GM12878 (cell line): ENCODE data around the gene SYK. TPM values are rescaled to one million over a fixed set of nuclear protein-coding genes. Genes with fewer than 3 reads are reported as not detected.

Experiments used
- ATAC-seq: fragments of 200-7000 bp; cut with Tn5 transposase; 3 replicates; pipeline ENCODE4 v1.9.1; 2020; ENCODE audit warnings: mild to moderate bottlenecking, moderate library complexity
- BruUV-seq: library from RNA; stranded (reverse); fragments of 400-500 nt; replicated peaks from 2 replicates; lab custom pipeline; 2021; lab: Mats Ljungman, UMichigan
- CTCF ChIA-PET: fragments of 300-600 bp; sonication (Branson Sonifier 250); formaldehyde crosslinking; extraction: SDS; loops from one replicate; lab custom pipeline; 2021; ENCODE audit warnings: inconsistent platforms; lab: Yijun Ruan, JAX
- POLR2A ChIA-PET: fragments of 350-600 bp; formaldehyde crosslinking; extraction: SDS; loops from one replicate; lab custom pipeline; 2021; ENCODE audit warnings: inconsistent platforms; lab: Charles Lee
- RAD21 ChIA-PET: fragments of 300-600 bp; sonication (Branson Sonifier 250); formaldehyde crosslinking; loops from one replicate; lab custom pipeline; 2023; ENCODE audit warnings: antibody characterized with exemption; ENCODE audit not compliant: unreplicated experiment; lab: Charles Lee
- SMC1A ChIA-PET: fragments of 300-600 bp; sonication (Branson Sonifier 250); formaldehyde crosslinking; loops from one replicate; lab custom pipeline; 2023; ENCODE audit not compliant: unreplicated experiment, uncharacterized antibody; lab: Charles Lee
- DNase-seq: peaks from one replicate; pipeline ENCODE4 v3.0.0-alpha.2; 2011; ENCODE audit warnings: low read depth, low spot score
- FAIRE-seq: peaks from 3 replicates; lab custom pipeline; 2011; peaks lifted over from hg19 to GRCh38; lab: Jason Lieb, UNC
- H2AFZ ChIP-seq: 2 replicates; pipeline ENCODE4 v1.6.0; 2011; ENCODE audit warnings: low read depth, low read length, control low read depth; ENCODE audit not compliant: control insufficient read depth
- H3K27ac ChIP-seq: 2 replicates; pipeline ENCODE4 v1.5.1; 2011; ENCODE audit warnings: control low read depth; ENCODE audit not compliant: control insufficient read depth, insufficient read depth
- H3K27me3 ChIP-seq, 2 experiments: replicated peaks in 1 of 2; 2 replicates each; pipeline versions ENCODE4 v1.6.0 to v1.6.1; 2011; ENCODE audit warnings: low read length in 1 of 2; ENCODE audit not compliant: control insufficient read depth in 2 of 2, insufficient read depth in 2 of 2
- H3K36me3 ChIP-seq, 2 experiments: 2 replicates each; pipeline ENCODE4 v1.5.1; 2011; ENCODE audit warnings: low read length in 1 of 2; ENCODE audit not compliant: control insufficient read depth in 2 of 2, insufficient read depth in 2 of 2
- H3K4me1 ChIP-seq: 2 replicates; pipeline ENCODE4 v1.6.1; 2011; ENCODE audit warnings: mild to moderate bottlenecking, low read length, moderate library complexity, mixed read lengths; ENCODE audit not compliant: control insufficient read depth, insufficient read depth
- H3K4me2 ChIP-seq: 2 replicates; pipeline ENCODE4 v1.6.0; 2011; ENCODE audit warnings: control low read depth; ENCODE audit not compliant: control insufficient read depth, insufficient read depth
- H3K4me3 ChIP-seq: fragments of 200-600 bp; sonication (generic); 2 replicates; pipeline ENCODE4 v1.5.1; 2016
- H3K79me2 ChIP-seq: 2 replicates; pipeline ENCODE4 v1.6.0; 2011; ENCODE audit warnings: low read length; ENCODE audit not compliant: control insufficient read depth, insufficient read depth
- H3K9ac ChIP-seq: 2 replicates; pipeline ENCODE4 v1.8.0; 2011; ENCODE audit warnings: low read length, control low read depth, mixed read lengths; ENCODE audit not compliant: control insufficient read depth, insufficient read depth
- H3K9me3 ChIP-seq: replicated peaks from 3 replicates; pipeline ENCODE4 v1.5.1; 2011; ENCODE audit warnings: mild to moderate bottlenecking, low read length; ENCODE audit not compliant: control insufficient read depth, insufficient read depth
- H4K20me1 ChIP-seq: 2 replicates; pipeline ENCODE4 v1.6.0; 2011; ENCODE audit not compliant: control insufficient read depth, insufficient read depth
- BACH1 ChIP-seq: fragments of 450-650 bp; IDR thresholded peaks from 2 replicates; pipeline ENCODE4 v1.6.1; 2017; ENCODE audit warnings: mild to moderate bottlenecking, borderline replicate concordance
- CHD4 ChIP-seq: fragments of 200-600 bp; sonication (generic); IDR thresholded peaks from 2 replicates; pipeline ENCODE4 v1.6.1; 2016; ENCODE audit warnings: mild to moderate bottlenecking
- EP300 ChIP-seq, 2 experiments: fragments of 150-350 bp in 1 of 2; IDR thresholded peaks; 2 replicates each; pipeline ENCODE4 v1.6.1; 2011 to 2012; ENCODE audit warnings: low read depth in 2 of 2, low read length in 2 of 2, borderline replicate concordance in 1 of 2, improper control_type of control experiment in 1 of 2, inconsistent platforms in 1 of 2; ENCODE audit not compliant: control insufficient read depth in 1 of 2
- ESRRA ChIP-seq: IDR thresholded peaks from 2 replicates; pipeline ENCODE4 v1.6.1; 2012; ENCODE audit warnings: mild to moderate bottlenecking, low read length, improper control_type of control experiment
- HDAC2 ChIP-seq: fragments of 200-600 bp; sonication (generic); IDR thresholded peaks from 2 replicates; pipeline ENCODE4 v1.6.1; 2017
- IKZF1 ChIP-seq: fragments of 450-650 bp; conservative IDR thresholded peaks from 2 replicates; pipeline ENCODE4 v1.6.1; 2017; ENCODE audit warnings: antibody characterized with exemption, mild to moderate bottlenecking
- MEF2B ChIP-seq: fragments of 450-650 bp; IDR thresholded peaks from 2 replicates; pipeline ENCODE4 v1.6.1; 2018; ENCODE audit warnings: mild to moderate bottlenecking, moderate library complexity; ENCODE audit not compliant: partially characterized antibody, poor library complexity, severe bottlenecking
- NFYB ChIP-seq: IDR thresholded peaks from 2 replicates; pipeline ENCODE4 v1.6.1; 2011; ENCODE audit warnings: low read depth, mild to moderate bottlenecking, low read length, improper control_type of control experiment, moderate library complexity; ENCODE audit not compliant: insufficient read depth
- NR2F1 ChIP-seq: fragments of 450-650 bp; conservative IDR thresholded peaks from 2 replicates; pipeline ENCODE4 v1.6.1; 2017; ENCODE audit warnings: mild to moderate bottlenecking
- RBBP5 ChIP-seq: fragments of 200-600 bp; sonication (generic); conservative IDR thresholded peaks from 2 replicates; pipeline ENCODE4 v1.6.1; 2016
- RFX5 ChIP-seq: IDR thresholded peaks from 2 replicates; pipeline ENCODE4 v1.6.1; 2011; ENCODE audit warnings: low read depth, low read length, improper control_type of control experiment
- SREBF1 ChIP-seq: IDR thresholded peaks from 2 replicates; pipeline ENCODE4 v1.6.1; 2012; ENCODE audit warnings: mild to moderate bottlenecking, low read length
- STAT1 ChIP-seq: fragments of 450-650 bp; conservative IDR thresholded peaks from 2 replicates; pipeline ENCODE4 v1.6.1; 2014; ENCODE audit warnings: antibody characterized with exemption, mild to moderate bottlenecking
- WGBS: methylation state at CpG from one replicate; pipeline ENCODE4 v1.1.6; 2016; ENCODE audit warnings: low lambda C conversion rate; ENCODE audit not compliant: insufficient replicate concordance, insufficient coverage; ENCODE audit errors: missing lambda C conversion rate; 5-methylcytosine and 5-hydroxymethylcytosine counted together
- in situ Hi-C: fragments of 300-500 bp; cut with MboI; formaldehyde crosslinking; loops from 9 replicates; pipeline ENCODE4 v1.14.3; 2018; ENCODE audit warnings: mixed read lengths
- intact Hi-C: fragments of 100-400 bp; cut with micrococcal nuclease; formaldehyde crosslinking; loops from one replicate; pipeline ENCODE4 v1.14.2; 2022; ENCODE audit not compliant: unreplicated experiment
- polyA plus RNA-seq, 11 experiments: library from polyadenylated mRNA; depleted of rRNA in 4 of 11; unstranded in 6 of 11; stranded (reverse) in 5 of 11; fragments of >200 nt; fragmentation: Nextera tagmentation in 4 of 11; fragmentation: Illumina TruSeq in 1 of 11; extraction: Ambion mirVana in 4 of 11; extraction: Trizol in 1 of 11; gene quantifications; 1 replicate in 1 of 11; 2 replicates in 10 of 11; pipeline versions ENCODE4 v1.2.1 to v1.2.3, GENCODE V29; 2011 to 2016; ENCODE audit warnings: inconsistent platforms in 2 of 11, missing spikeins in 2 of 11, low read depth in 1 of 11
- total RNA-seq, 4 experiments: library from RNA; depleted of rRNA in 3 of 4; stranded (reverse); fragments of >200 nt in 3 of 4; fragmentation: Illumina TruSeq in 1 of 4; extraction: Trizol in 1 of 4; gene quantifications; 2 replicates each; pipeline versions ENCODE4 v1.2.1 to v1.2.3, GENCODE V29; 2013 to 2021
- TF ChIP-seq, protein P1 (sequence below): fragments of 450-650 bp; IDR thresholded peaks from 2 replicates; pipeline ENCODE4 v1.6.1; 2016; ENCODE audit warnings: mild to moderate bottlenecking, moderate library complexity, borderline replicate concordance
- TF ChIP-seq, protein P2 (sequence below): fragments of 450-650 bp; IDR thresholded peaks from 2 replicates; pipeline ENCODE4 v1.6.1; 2018; ENCODE audit warnings: borderline replicate concordance, mild to moderate bottlenecking; ENCODE audit not compliant: partially characterized antibody

Gene SYK
- total and polyA plus RNA-seq, 10 of the 15 experiments (the other 5 are each of a cell fraction or from before 2014, with no cell fraction given): 6.5 to 135 (median 68.8) TPM

DNA sequence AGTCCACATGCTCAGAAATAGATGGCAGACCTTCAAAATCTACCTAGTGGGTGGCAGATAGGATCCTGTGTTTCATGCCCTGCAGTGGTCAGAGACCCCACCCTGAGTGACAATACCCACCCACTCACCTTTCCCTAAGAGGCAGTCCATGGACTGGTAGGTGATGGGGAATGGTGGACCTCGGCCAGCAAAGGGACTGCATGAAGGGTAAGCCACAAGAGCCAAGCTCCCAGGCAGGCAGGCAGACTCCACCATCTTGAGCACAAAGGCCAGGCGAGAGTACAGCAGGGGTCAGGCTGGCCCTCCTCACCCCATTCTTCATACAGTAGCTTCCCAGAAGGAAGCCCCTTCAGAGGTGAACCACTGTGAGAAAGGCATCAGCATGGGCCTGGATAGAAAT, 78.4 kb downstream of the SYK start:
- H3K4me2 ChIP-seq: no peak overlapping the region
- ChIA-PET CTCF (interaction anchor here (0.9 kb wide), 1 partner anchor 18 kb away, joined by 3 read pairs; no protein-coding TSS in a partner anchor), POLR2A (no interaction called here), SMC1A (no interaction called here)
- no peak overlapping the region for H3K27ac ChIP-seq
- no peaks in the 10 kb centered on the region for H4K20me1 ChIP-seq
- no peak overlapping the region for H3K9ac ChIP-seq
- BruUV-seq: no TSS peak
- no peaks in the 10 kb centered on the region for H3K79me2 ChIP-seq
- TF ChIP-seq SREBF1 (no peak), NFYB (no peak), CHD4 (no peak), HDAC2 (no peak), NR2F1 (no peak), STAT1 (no peak), EP300 (IDR thresholded peaks at IDR 0.05; ENCODE audit: borderline replicate concordance in 1 of 2, control insufficient read depth in 1 of 2, low read depth in 2 of 2, low read length in 2 of 2) (no peak), RBBP5 (no peak), ESRRA (no peak), RFX5 (no peak), MEF2B (no peak), BACH1 (no peak), IKZF1 (no peak)
- TF ChIP-seq, protein P1, sequence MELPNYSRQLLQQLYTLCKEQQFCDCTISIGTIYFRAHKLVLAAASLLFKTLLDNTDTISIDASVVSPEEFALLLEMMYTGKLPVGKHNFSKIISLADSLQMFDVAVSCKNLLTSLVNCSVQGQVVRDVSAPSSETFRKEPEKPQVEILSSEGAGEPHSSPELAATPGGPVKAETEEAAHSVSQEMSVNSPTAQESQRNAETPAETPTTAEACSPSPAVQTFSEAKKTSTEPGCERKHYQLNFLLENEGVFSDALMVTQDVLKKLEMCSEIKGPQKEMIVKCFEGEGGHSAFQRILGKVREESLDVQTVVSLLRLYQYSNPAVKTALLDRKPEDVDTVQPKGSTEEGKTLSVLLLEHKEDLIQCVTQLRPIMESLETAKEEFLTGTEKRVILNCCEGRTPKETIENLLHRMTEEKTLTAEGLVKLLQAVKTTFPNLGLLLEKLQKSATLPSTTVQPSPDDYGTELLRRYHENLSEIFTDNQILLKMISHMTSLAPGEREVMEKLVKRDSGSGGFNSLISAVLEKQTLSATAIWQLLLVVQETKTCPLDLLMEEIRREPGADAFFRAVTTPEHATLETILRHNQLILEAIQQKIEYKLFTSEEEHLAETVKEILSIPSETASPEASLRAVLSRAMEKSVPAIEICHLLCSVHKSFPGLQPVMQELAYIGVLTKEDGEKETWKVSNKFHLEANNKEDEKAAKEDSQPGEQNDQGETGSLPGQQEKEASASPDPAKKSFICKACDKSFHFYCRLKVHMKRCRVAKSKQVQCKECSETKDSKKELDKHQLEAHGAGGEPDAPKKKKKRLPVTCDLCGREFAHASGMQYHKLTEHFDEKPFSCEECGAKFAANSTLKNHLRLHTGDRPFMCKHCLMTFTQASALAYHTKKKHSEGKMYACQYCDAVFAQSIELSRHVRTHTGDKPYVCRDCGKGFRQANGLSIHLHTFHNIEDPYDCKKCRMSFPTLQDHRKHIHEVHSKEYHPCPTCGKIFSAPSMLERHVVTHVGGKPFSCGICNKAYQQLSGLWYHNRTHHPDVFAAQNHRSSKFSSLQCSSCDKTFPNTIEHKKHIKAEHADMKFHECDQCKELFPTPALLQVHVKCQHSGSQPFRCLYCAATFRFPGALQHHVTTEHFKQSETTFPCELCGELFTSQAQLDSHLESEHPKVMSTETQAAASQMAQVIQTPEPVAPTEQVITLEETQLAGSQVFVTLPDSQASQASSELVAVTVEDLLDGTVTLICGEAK: no peak
- TF ChIP-seq, protein P2, sequence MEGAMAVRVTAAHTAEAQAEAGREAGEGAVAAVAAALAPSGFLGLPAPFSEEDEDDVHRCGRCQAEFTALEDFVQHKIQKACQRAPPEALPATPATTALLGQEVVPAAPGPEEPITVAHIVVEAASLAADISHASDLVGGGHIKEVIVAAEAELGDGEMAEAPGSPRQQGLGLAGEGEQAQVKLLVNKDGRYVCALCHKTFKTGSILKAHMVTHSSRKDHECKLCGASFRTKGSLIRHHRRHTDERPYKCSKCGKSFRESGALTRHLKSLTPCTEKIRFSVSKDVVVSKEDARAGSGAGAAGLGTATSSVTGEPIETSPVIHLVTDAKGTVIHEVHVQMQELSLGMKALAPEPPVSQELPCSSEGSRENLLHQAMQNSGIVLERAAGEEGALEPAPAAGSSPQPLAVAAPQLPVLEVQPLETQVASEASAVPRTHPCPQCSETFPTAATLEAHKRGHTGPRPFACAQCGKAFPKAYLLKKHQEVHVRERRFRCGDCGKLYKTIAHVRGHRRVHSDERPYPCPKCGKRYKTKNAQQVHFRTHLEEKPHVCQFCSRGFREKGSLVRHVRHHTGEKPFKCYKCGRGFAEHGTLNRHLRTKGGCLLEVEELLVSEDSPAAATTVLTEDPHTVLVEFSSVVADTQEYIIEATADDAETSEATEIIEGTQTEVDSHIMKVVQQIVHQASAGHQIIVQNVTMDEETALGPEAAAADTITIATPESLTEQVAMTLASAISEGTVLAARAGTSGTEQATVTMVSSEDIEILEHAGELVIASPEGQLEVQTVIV: no peak
- TF ChIP-seq, all 136 proteins: peak for 0
- H3K4me1 ChIP-seq: peaks cover 15% of the 10 kb centered on the region
- intact Hi-C loops: no loop called here
- no peak for FAIRE-seq
- 0 out of 2 replicates have a peak overlapping the region, but pooled peaks have one; percentile 0 for H3K4me3 ChIP-seq
- RAD21 ChIA-PET: no interaction called here
- H2AFZ ChIP-seq: no peak overlapping the region
- 58% methylated on average over 2 of the region's 2 CpGs for WGBS
- in situ Hi-C loops: no loop called here
- no peak for ATAC-seq
- H3K36me3 ChIP-seq: peaks cover 13 to 16% of the 10 kb centered on the region in 2 experiments; a peak in 3 of 4 replicates
- H3K27me3 ChIP-seq: no peaks in the 10 kb centered on the region
- no peak for DNase-seq
- no peaks in the 10 kb centered on the region; the same call in 2 of the 3 replicates for H3K9me3 ChIP-seq
